HG03097 (cell line): ENCODE measurements around the gene TGFB3.
A peak's percentile ranks its signal among the peaks of the same experiment; 100 is the strongest.

ENCODE experiments used
- ATAC-seq: cut with Tn5 transposase; IDR thresholded peaks from one replicate; pipeline ENCODE4 v1.9.1; 2021; ENCODE audit not compliant: unreplicated experiment, low FRiP score

The TGFB3 gene

DNA sequence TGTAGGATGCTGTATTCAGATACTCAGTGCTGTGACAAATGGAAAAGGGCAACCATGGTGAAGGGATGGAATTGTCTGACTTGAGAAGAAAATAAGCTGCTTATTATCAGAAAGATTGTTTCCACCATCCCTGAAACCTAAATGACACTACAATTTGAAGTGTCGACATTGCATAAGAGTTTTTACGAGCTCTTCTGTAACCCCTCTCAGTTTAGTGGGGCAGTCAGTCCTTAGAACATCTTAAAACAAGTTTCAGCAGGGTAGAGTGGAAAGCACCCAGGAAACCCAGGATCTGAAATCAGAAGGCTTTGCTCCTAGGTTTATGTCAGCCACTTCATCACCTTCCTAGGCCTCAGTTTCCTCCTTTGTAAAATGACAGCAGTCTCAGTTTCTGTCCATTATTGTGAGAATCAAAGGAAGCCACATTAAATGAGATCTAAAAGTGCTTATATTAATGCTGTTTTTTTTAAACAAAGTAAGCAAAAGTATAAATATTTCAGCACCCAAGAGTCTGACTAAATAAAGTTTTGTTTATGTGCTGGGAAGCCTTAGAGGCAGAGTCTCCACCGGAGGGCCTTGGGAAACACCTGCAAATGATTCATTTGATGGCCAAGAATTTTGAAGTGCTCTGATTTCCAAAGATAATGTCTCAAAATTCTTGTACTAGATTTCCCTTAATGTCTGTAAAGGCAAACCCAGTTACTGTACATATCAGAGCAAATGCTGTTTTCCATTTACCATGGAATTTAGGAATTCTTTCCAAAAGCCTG is 5.6 kb upstream of the TGFB3 start:
- ATAC-seq = no peak

DNA sequence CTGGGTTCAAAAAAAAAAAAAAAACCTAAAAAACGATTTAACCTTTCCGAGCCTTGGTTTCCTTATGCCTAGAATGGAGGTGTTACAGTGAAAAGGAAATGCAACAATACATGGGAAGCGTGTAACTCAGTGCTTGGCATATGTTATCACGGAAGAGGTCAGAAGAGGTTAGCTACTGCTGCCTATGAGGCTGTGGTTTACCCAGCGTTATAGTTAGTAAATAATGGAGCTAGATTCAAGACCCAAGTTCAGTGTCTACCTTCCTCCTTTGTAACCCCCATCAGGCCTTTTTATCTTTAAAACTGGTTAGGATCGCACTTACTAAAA is 4.6 kb upstream of the TGFB3 start:
- no peak for ATAC-seq

DNA sequence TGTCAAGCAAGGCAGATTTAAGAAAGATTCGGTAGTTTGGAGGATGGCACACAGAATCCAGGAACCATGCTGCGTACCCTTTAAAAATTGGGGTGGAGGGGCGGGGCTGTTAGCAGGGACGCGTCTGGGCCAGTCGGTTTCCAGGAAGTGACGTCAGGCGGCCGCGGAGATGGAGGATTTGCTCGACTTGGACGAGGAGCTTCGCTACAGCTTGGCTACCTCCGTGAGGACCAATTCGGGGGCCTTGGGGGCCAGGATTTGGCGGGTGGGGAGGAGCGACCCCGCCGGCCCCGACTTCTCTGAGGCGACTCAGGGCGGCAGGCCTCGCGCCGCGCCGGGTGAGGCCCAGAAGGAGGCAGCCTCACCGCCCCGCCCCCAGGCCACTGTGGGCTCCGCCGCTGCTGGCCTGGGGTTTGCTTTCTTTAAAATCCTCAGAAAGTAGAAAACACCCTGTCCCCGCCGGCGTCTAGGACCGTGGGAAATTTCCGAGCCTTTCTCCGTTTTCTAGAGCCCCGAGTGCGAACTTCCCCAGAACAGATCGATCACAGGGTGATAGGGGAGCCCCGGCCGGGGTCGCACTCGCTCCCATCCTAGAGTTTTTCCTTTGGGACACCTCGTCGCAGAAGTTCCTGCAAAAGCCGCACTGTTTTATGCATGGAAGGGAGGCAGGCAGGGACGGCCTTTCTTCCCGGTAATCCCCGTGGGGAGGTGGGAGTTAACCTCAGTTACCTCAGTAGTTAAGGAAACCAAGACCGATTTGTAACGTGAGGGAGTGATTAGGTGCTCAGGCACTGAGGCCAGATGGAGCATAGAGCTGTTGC is 4.0 kb upstream of the TGFB3 start, which contains the start of gene IFT43:
Gene IFT43, plus strand, starts transcription at position 146 of the 821 bp plus-strand sequence. Its CDS starts 24 bp downstream, at position 170.
- peak; percentile 43 for ATAC-seq

DNA sequence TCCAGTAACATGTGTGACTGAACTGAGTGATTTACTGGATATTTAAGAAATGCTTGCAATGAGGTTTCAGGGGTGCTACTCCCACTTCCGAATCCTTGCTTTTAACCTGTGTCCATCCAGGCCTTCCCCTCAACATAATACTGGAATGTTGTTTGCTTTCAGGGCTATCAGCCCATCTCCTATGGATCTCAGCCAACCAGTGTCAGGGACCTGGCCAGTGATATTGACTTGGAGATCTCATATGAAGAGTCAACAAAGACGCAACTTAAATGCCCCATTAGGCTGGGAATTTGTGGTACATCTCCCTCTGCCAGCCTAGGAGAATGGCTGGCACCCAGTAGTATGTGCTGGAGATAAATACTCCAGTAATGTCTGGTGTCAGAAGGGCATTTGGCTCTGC is 2.9 kb upstream of the TGFB3 start:
- ATAC-seq = no peak

DNA sequence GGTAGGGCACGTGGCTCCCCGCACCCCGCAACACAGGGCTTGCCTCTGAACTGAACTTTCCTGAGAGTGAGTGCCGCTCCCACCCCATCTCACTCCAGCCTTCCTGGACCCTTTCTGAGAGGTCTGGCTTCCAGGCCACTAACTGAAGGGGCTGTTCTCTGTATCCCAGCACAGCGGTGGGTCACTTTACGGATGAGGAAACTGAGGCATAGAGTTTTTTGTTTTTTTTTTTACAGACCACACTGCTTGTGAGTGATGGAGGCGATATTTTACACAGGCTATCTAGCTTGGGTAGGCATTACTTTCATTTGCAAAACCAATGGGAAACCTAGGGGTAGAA is 1.2 kb upstream of the TGFB3 start:
- no peak for ATAC-seq

DNA sequence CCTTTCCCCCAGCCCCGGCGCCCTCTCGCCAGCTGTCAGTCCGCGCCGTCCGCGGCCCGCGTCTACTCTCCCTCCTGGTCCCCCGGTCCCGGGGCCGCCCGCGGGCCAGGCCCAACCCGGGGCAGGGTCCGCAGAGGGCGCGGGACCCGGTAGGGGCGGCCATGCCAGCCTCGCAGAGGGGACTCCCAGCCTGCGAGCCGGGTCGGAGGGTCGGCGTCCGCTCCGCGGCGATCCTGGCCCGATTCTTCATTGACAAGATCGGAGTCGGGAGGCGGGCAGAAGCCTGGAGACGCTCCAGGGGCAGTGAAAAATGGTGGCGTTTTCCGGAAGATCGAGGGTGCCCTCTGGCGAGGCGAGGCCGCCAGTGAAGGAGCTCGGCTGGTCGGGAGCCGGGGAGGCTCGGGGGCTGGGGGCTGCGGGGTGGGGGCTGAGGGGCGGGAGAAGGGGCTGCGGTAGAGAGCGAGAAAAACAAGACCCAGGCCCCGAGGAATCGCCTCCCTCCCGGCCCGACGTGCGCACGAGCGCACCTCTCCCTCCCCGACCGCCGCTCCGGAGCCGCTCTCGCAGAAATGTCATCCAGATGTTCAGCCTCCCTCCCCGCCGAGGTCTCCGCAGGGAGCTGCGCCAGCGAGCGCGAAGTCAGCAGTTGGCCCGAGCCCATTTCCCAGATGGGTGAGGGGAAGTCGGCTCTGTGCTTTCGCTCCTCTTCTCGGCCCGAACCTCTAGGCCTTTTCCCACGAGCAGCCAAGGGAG is 647 bp upstream of the TGFB3 start:
- no peak for ATAC-seq

DNA sequence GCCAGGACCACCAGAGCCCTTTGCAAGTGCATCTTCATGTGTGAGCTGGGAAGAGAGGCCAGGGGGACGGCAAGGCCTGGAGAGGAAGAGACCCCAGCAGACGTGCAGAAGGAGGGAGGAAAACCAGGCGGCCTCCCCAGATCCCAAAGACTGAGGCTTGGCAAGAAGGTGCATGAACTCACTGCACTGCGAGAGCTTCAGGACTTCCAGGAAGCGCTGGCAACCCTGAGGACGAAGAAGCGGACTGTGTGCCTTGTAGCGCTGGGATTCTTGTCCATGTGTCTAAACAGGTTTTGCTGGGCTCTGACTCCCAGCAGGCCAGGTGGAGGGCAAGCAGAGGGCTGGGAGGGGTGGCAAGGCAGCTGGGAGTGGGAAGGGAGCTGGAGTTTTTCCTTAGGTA is 939 bp downstream of the TGFB3 start:
- no peak for ATAC-seq

DNA sequence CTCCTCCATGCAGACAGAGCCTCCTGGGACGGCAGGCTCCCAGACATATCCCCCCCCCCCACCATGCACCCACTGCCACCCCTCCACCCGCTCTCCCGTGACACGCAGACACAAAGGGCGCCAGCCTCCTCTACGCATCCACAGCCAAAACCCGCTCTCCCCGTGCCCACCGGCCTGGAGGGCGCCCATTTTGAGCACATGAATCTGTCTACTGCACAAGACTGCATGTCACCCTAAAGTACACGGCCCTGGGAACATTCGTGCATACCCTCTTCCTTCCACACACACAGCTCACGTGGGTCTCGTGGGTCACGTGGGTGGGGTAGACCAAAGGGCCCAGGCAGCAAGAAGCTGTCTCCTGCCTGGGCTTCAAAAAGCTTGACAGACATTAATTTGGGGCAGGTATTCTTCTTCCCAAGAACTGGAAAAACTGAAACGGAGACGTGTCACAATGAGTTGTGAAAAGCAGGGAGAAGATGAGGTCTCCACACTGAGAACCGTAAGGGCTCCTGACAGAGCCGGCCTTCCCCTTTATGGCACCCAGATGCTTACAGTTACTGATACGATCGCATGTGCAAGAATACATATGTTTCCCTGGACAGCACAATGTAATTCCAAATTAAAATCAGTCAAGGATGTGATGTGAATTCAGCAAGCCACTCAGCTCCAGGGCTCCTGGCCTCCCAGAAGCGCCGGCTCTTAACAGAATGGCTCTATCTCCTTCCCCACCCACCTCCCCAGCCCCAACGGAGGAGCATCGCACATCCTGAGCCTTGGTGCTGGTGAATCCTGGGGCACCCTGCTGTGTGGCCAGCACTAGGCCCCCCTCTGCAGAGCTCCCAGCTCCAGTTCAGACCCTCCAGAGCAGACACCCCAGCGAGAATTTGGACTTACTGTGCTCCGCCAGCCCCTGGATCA is 1.9 kb downstream of the TGFB3 start:
- no peak for ATAC-seq

DNA sequence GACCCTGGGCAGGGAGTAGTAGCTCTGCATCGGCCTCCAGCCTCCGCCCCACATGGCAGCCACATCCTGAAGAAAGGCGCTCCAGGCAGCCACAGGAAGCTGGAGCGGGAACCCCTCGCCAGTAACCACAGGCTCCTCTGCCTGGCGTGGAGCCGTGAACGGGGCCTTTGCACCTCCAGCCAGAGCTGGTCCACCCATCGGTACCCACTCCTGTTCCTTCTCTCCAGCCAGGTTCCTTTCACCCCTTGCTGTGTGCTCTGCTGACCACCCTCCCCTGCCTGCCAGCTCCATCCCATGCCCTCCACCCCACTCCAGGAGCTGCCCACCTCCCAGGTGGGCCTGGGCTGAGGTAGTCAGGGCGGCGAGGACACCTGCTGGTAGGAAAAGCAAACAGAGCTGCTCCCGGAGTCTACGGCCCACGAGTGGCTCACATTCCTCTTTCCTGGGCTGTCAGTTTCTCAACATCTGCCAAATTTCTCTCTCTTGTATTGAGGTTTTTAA is 2.7 kb downstream of the TGFB3 start:
- ATAC-seq = no peak

DNA sequence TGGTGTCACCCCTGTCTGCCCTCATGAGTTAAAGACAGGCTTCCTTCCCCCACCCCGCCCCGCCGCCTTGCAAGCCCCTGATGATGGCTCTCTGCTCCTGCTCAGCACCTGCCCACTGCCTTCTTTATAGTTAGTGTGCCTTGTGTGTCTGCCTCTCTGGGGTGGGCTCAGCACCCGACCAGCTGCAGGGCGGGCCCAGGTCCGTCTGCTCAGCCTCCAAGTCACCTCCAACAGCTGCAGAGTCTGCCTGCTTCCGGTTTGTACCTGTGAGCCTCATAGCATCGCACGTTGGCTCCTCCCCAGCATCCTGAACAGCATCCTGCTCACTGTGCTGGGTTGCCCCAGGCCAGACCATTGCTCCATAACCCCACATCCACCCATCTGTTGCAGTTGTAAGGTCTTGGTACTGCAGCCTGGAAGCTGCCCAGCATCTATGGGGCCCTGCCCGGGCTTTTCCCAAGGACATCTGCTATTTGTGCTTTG is 3.5 kb downstream of the TGFB3 start:
- ATAC-seq = no peak

DNA sequence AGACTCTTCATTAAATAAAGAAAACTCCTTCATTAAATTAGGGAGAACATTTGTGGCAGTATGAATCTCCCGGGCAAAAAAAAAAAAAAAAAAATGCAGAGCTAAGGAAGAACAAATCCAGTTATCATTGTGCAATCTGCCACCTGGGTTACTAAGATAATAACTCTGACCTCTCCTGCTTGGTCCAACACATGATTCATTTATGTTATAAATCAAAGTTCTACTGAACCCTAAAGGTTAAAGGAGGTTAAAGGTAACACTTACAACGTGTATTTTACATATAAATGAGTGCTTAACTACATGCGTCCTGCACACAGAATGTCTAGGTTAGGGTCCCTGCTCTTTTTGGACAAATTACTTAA is 4.2 kb downstream of the TGFB3 start:
- no peak for ATAC-seq

DNA sequence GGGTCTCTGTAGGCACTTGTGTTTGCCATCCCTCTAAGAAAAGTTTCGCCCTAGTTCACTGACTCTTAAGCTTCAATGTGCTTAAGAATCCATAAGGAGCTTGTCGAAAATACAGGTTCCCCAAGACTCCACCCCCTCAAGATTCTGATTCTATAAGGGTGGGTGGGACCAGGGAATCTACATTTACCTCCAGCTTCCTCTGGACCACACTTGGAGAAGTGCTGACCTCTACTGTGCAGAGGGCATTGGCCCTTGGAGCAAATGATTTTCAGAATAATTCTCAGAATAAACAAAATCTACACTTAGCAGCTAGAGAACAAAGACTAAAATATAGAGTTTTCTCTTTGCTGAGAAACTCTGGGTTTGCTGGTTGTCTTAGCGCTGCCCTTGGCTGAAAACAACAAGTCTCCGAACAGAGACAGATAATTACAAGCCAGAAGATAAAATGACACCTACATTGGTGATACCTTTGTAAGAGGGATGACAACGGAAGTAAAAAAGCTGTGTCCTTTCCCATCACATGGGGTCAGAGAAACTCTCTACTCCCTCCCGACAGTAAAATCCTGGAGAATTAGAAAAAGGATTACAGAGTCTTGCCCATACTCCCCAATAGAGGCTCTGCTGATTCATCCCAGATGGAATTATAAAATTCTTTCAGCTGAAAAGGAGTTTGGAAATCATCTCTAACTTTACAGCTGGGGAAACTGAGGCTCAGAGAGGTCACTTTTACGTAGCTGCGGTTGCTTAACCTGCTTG is 4.8 kb downstream of the TGFB3 start:
- no peak for ATAC-seq

DNA sequence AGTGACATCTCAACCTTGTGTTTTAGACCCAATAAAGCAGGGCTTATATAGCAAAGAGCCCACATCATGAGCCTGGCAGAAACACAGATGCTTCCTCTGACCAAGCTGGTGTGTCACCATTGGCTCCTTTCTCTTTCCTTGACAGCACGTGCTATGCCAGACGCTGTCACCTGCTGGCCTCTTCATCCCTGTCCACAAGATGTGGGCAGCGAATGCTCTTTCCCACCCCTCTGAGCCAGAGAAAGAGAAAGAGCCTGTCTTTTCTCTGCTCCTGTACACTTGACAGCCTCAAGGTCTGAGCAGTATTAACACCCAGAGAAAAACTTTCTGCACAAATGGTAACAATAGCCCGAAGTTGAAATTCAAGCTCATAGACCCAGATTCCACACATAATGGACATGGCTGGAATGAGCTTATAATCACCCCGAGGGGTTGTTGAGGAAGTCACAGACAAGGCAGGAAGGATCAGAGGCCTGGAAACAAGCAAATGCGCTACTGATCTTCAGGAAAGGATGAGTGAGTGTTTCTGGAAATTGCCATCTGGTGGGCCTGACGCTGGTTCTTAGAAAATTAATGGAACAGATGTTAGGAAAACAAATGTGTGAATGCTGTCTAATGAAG is 8.9 kb downstream of the TGFB3 start:
- no peak for ATAC-seq

DNA sequence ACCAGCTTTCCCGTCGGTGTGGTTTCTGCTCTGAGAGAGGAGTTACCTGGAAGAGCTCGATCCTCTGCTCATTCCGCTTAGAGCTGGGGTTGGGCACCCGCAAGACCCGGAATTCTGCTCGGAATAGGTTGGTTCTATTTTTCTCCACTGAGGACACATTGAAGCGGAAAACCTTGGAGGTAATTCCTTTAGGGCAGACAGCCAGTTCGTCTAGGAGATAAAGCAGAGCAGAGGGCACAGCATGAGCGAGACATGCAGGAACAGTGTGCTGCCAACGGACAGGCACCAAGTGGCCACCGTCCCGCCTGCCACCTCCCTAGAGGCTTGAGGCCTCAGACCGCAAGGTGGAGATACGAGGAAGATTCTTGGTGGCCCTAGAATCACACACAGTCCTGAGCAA is 10.3 kb downstream of the TGFB3 start:
- no peak for ATAC-seq

DNA sequence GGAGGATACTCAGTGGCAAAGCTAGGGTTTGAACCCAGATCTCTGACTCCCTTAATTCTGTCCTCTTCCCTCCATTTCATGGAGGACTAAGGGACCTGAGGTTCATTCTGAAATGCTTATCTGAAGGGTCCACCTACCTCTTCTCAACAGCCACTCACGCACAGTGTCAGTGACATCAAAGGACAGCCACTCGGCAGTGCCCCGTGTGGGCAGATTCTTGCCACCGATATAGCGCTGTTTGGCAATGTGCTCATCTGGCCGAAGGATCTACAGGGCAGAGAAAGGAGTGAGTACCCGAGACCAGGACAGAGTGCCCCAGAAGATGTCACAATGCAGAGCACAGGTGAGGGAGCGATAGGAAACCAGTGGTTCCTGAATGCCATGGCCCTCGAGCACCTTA is 10.8 kb downstream of the TGFB3 start:
- no peak for ATAC-seq

DNA sequence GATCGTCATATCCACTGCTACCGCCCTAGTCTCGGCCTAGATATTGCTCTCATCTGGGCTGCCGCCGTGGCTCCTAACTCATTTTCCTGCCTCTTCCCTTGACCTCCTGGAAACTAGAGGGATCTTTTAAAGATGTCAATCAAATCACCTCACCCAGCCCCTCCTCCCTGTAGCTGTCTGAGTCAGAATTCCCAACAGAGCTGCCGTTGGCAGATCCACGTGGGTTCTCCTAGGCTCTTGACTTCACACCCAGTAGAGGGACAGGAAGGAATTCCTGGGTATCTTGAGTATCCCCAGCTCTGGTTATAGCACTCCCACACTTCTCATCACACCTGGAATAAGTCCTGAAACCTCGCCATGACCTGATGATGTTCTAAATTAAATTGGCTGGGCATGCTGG is 11.9 kb downstream of the TGFB3 start:
- no peak for ATAC-seq

DNA sequence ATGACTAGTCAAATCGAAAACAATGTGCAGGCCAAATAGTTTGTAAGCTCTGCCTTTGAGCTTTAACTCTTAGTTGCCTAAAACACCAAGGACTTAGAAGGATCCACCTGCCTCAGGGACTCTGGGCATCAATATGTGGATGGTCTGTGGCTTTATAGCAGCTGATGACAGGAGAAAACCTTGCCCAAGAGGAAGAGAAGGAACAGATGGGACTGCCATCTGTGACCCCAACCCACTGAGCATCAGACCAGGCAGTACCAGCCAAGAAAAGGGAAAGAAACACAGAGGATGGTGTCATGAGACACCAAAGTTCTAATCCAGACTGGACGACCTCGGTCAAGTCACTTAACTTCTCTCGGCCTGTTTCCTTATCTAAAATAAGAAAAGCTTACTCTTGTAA is 12.7 kb downstream of the TGFB3 start:
- ATAC-seq = no peak

DNA sequence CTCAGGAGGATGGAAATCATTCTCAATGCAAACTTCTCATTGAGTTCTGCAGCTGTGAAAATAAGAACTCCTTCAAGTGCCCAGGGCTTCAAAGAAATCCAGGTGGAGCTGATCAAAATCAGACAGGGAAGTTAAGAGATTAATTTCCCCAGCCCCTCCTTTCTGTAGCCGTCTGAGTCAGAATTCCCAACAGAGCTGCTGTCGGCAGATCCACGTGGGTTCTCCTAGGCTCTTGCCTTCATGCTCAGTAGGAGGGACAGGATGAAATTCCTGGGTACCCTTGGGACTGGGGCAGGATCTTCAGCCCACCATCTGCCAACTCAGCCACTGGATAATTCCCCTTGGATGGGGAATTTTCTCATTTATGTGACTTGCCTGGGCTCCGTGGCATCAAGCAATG is 13.3 kb downstream of the TGFB3 start:
- ATAC-seq = no peak

DNA sequence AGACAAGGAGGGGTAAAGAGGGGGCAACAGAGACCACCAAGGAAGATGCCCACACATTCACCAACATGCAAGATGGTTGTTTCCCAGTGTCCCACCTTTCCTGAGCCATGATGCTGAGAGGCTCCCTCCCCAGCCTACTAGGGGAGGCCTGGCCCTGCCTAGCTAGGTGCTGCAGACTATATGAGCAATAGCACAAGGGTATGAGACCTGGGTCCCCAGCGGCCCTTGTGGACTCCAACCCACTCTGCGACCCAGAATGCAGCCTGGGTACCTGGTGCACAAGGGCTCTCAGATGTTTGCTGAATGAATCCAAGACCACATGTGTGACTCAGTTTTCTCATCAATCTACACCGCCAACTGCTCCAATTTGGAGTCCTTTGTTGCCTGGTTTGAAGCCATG is 13.9 kb downstream of the TGFB3 start:
- ATAC-seq = no peak
